Measurements from ENCODE around the gene RAI1.

The RAI1 gene

GRCh38 chr17:17840751-17841591, 159.7 kb downstream of the RAI1 start:
- Histone ChIP-seq H3K9me3 (no peaks in the 10 kb centered on the region), H3K36me3 (peaks cover 0 to 9% (median 6%) of the 10 kb centered on the region in 3 donors), H3K4me3 (peak overlapping the region; percentile 55 to 59), H3K4me1 (peaks cover 0 to 62% (median 56%) of the 10 kb centered on the region in 4 donors), H3K27me3 (no peaks in the 10 kb centered on the region), H3K27ac (peak overlapping the region; percentile 96 to 100)
- intact Hi-C loops (cut with DNase I; ENCODE audit: low total_unique reads) = no loop called here
- no peak for TF ChIP-seq CTCF (IDR thresholded peaks at IDR 0.05)
- peak; percentile 55 to 78 for DNase-seq

- Histone ChIP-seq H3K4me1 (peaks cover 0 to 61% (median 55%) of the 10 kb centered on the region in 4 donors), H3K27me3 (no peaks in the 10 kb centered on the region), H3K4me3 (no peak overlapping the region), H3K27ac (peak overlapping the region; percentile 96 to 100), H3K9me3 (no peaks in the 10 kb centered on the region), H3K36me3 (peaks cover 0 to 15% (median 12%) of the 10 kb centered on the region in 3 donors)
- TF ChIP-seq CTCF (IDR thresholded peaks at IDR 0.05) = no peak
- peak in 1 of 2 donors; percentile 90 for DNase-seq
- intact Hi-C loops (cut with DNase I; ENCODE audit: low total_unique reads) = no loop called here
These were observed 160.4 kb downstream of the RAI1 start for GRCh38 chr17:17841601-17842025.

GRCh38 chr17:17842111-17842876, 161.0 kb downstream of the RAI1 start:
- H3K9me3 ChIP-seq = no peaks in the 10 kb centered on the region
- no peak overlapping the region for H3K4me3 ChIP-seq
- peak overlapping the region; percentile 96 to 100 for H3K27ac ChIP-seq
- DNase-seq = no peak
- no peak for TF ChIP-seq CTCF (IDR thresholded peaks at IDR 0.05)
- H3K4me1 ChIP-seq = peaks cover 0 to 61% (median 49%) of the 10 kb centered on the region in 4 donors
- intact Hi-C loops (cut with DNase I; ENCODE audit: low total_unique reads) = no loop called here
- no peaks in the 10 kb centered on the region for H3K27me3 ChIP-seq
- H3K36me3 ChIP-seq = peaks cover 0 to 22% (median 18%) of the 10 kb centered on the region in 3 donors

GRCh38 chr17:17843096-17843495, 161.8 kb downstream of the RAI1 start:
- peaks cover 0 to 61% (median 46%) of the 10 kb centered on the region in 4 donors for H3K4me1 ChIP-seq

More at GRCh38 chr17:17843096-17843495, 161.8 kb downstream of the RAI1 start:
- H3K27me3 ChIP-seq = no peaks in the 10 kb centered on the region
- no peak for TF ChIP-seq CTCF (IDR thresholded peaks at IDR 0.05)
- H3K27ac ChIP-seq = peak overlapping the region; percentile 96 to 100
- H3K9me3 ChIP-seq = no peaks in the 10 kb centered on the region
- H3K36me3 ChIP-seq = peaks cover 0 to 24% (median 18%) of the 10 kb centered on the region in 3 donors
- no peak for DNase-seq
- no peak overlapping the region for H3K4me3 ChIP-seq
- intact Hi-C loops (cut with DNase I; ENCODE audit: low total_unique reads) = no loop called here

All from tibial artery (tissue), 4 donors.